HG03135 (cell line): ENCODE results near the gene HOXA3.

ENCODE experiments used
- ATAC-seq: cut with Tn5 transposase; IDR thresholded peaks from one replicate; pipeline ENCODE4 v1.9.1; 2021; ENCODE audit warnings: mild to moderate bottlenecking, moderate library complexity; ENCODE audit not compliant: unreplicated experiment

HOXA3 gene

DNA sequence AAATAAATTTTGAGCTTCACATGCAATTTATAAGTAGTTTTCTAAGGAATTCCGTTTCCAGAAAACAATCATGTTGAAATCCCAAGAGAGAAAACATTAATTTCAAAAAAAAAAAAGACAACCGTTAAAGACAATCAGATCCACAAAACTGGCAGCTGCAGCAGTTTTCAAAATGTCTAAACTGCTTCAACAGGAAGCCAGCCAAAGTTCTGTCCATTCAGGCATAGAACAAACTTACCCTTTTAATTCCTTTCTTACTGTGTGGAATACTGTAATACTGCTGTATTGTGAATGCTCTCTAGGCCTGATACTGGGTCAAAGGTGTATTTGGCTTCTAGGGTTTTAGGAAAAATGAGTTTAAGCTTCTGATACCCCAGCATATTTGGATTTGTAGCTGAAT lies 88.2 kb downstream of the HOXA3 start:
- no peak for ATAC-seq

DNA sequence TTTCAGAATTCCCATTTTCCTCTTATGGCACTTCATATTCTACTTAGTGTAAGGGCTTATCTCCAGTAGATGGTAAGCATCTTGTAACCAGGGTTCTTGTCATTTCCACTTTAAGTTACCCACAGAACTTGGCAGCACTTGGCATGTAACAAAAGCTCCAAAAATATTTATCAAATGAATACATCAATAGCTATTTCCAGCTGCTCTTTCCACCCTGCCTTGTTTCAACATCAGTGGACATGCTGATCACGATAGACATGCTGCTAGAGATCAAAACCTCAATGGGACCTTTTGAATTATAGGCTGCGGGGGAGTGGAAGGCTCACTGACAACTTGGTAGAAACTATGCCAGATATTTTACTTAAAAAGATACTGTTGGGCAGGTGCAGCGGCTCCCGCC lies 89.4 kb downstream of the HOXA3 start:
- ATAC-seq = no peak
